ENCODE data around the gene EXOC4. TPM values are rescaled to one million over a fixed set of nuclear protein-coding genes. Genes with fewer than 3 reads are reported as not detected.

Gene EXOC4
- total RNA-seq, 2 experiments from 2014 or later: 51.9 to 90.1 TPM

DNA sequence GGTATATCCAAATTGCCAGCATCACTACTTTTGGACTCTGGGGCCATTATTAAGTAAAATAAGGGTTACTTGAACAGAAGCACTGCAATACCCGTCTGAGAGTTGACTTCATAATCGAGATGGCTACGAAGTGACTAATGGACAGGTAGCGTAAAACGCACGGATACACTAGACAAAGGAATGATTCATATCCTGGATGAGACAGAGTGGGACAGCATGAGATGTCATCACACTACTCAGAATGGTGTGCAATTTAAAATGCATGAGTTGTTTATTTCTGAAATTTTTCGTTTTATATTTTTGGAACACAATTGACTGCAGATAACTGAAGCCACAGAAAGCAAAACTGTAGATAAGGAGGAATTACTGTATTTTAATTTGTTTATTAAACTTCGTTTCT lies 452.7 kb downstream of the EXOC4 start:
- Mint-ChIP-seq H3K9me3 (ENCODE audit: low read depth) (no peaks in the 10 kb centered on the region), H3K27ac (no peak overlapping the region), H3K36me3 (ENCODE audit: low read depth) (no peaks in the 10 kb centered on the region), H3K27me3 (no peaks in the 10 kb centered on the region), H3K4me1 (peaks cover 2% of the 10 kb centered on the region), H3K4me3 (no peak overlapping the region)
- ChIA-PET CTCF (no interaction called here), POLR2A (no interaction called here)
- intact Hi-C loops (cut with DNase I, micrococcal nuclease): no loop called here
- no peak for DNase-seq
- ATAC-seq: peak; percentile 49

GRCh38 chr7:133706016-133706415 lies 453.1 kb downstream of the EXOC4 start:
- no peak overlapping the region for H3K4me3 Mint-ChIP-seq

GRCh38 chr7:133709036-133709880 lies 456.4 kb downstream of the EXOC4 start:
- no peak for ATAC-seq
- no peak overlapping the region for H3K27ac Mint-ChIP-seq
- peaks cover 2% of the 10 kb centered on the region for H3K4me1 Mint-ChIP-seq
- intact Hi-C loops (cut with DNase I, micrococcal nuclease): no loop called here
- ChIA-PET CTCF (no interaction called here), POLR2A (no interaction called here)
- no peaks in the 10 kb centered on the region for H3K27me3 Mint-ChIP-seq
- H3K36me3 Mint-ChIP-seq (ENCODE audit: low read depth): peaks cover 1% of the 10 kb centered on the region
- no peaks in the 10 kb centered on the region for H3K9me3 Mint-ChIP-seq (ENCODE audit: low read depth)
- H3K4me3 Mint-ChIP-seq: no peak overlapping the region
- DNase-seq: no peak

More at GRCh38 chr7:133706016-133706415, 453.1 kb downstream of the EXOC4 start:
- no peak overlapping the region for H3K27ac Mint-ChIP-seq
- ATAC-seq (no peak), DNase-seq (no peak)
- POLR2A ChIA-PET: no interaction called here
- H3K27me3 Mint-ChIP-seq: no peaks in the 10 kb centered on the region
- H3K36me3 Mint-ChIP-seq (ENCODE audit: low read depth): no peaks in the 10 kb centered on the region
- intact Hi-C loops (cut with DNase I, micrococcal nuclease): no loop called here
- H3K4me1 Mint-ChIP-seq: peaks cover 2% of the 10 kb centered on the region
- H3K9me3 Mint-ChIP-seq (ENCODE audit: low read depth): no peaks in the 10 kb centered on the region
- CTCF ChIA-PET: no interaction called here

- H3K4me1 Mint-ChIP-seq: no peaks in the 10 kb centered on the region
- no peak overlapping the region for H3K4me3 Mint-ChIP-seq
- peaks cover 1% of the 10 kb centered on the region for H3K36me3 Mint-ChIP-seq (ENCODE audit: low read depth)
- ATAC-seq (no peak), DNase-seq (no peak)
- ChIA-PET CTCF (no interaction called here), POLR2A (no interaction called here)
- intact Hi-C loops (cut with DNase I, micrococcal nuclease): no loop called here
- H3K27me3 Mint-ChIP-seq: no peaks in the 10 kb centered on the region
- no peak overlapping the region for H3K27ac Mint-ChIP-seq
- no peaks in the 10 kb centered on the region for H3K9me3 Mint-ChIP-seq (ENCODE audit: low read depth)
Measured at GRCh38 chr7:133712544-133712943, 459.7 kb downstream of the EXOC4 start.

- intact Hi-C loops (cut with DNase I, micrococcal nuclease): no loop called here
- Mint-ChIP-seq H3K9me3 (ENCODE audit: low read depth) (no peaks in the 10 kb centered on the region), H3K27me3 (no peaks in the 10 kb centered on the region), H3K4me3 (no peak overlapping the region), H3K27ac (no peak overlapping the region), H3K4me1 (no peaks in the 10 kb centered on the region), H3K36me3 (ENCODE audit: low read depth) (peaks cover 1% of the 10 kb centered on the region)
- CTCF ChIA-PET: interaction anchor here (0.6 kb wide), 2 partner anchors 134 to 311 kb away, joined by 3 read pairs; no protein-coding TSS in a partner anchor
- DNase-seq: no peak
- POLR2A ChIA-PET: no interaction called here
- no peak for ATAC-seq
Measured at GRCh38 chr7:133714654-133715053, 461.8 kb downstream of the EXOC4 start.

DNA sequence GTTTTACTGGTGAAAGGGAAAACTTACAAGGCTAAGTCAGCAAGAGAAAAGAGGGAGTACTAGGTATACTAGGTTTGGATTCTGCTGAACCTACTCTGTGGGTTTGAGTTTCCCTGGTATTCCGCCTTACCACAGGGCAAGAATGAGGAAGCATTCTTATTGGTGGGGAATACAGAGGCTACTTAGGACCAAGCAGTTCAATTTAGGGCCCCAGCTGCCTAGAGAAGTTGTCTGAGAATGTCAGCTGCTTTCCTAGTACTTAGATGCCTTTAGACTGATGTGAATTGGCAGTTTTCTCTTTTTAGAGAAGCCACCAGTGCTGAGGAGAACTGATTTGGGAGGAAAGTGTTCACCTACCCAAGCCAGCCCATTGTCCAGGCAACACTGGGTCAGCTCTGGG lies 465.3 kb downstream of the EXOC4 start:
- DNase-seq (no peak), ATAC-seq (no peak)
- CTCF ChIA-PET: no interaction called here
- H3K27me3 Mint-ChIP-seq: no peaks in the 10 kb centered on the region
- no peak overlapping the region for H3K4me3 Mint-ChIP-seq
- no peaks in the 10 kb centered on the region for H3K36me3 Mint-ChIP-seq (ENCODE audit: low read depth)
- POLR2A ChIA-PET: no interaction called here
- H3K27ac Mint-ChIP-seq: no peak overlapping the region
- intact Hi-C loops (cut with DNase I, micrococcal nuclease): no loop called here
- no peaks in the 10 kb centered on the region for H3K9me3 Mint-ChIP-seq (ENCODE audit: low read depth)
- no peaks in the 10 kb centered on the region for H3K4me1 Mint-ChIP-seq

DNA sequence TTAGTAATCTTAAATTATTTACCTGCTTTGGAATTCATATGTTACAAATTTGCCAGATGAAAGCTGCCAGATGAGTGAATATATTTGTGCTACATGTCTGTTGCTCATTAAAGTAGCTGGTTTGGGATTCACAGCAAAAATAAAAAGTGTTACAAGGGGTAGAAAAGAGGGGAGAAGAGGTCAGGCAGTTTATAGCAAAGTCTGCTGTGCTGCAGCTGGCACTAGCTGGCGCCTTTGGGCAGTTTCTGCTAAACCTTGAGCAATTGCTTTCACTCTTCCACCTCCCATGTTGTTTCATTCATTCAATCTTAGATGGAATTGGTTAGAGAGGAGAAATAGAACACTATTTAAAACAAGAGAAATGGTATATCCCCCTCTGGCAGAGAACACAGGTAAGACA lies 470.2 kb downstream of the EXOC4 start:
- ATAC-seq: no peak

DNA sequence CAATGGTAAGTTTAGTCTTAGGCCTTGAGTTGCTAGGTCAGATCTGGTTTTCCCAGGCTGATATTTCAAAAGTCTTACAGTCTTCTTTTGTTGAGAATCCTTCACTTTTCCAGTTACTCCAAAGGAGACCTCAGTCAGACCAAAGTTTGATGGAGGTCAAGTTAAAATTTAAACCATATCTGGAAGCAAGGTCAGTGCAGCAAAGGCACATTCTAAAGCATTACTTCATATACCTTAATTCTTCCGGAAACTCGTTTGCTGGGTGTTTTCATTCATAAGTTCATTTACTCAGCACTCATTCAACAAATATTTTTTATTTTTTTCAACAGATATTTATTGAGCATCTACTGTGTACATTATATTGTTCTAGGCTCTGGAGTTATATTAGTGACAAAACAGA lies 471.3 kb downstream of the EXOC4 start:
- Mint-ChIP-seq H3K36me3 (ENCODE audit: low read depth) (peaks cover 2% of the 10 kb centered on the region), H3K4me1 (no peaks in the 10 kb centered on the region), H3K27me3 (no peaks in the 10 kb centered on the region), H3K4me3 (no peak overlapping the region), H3K27ac (no peak overlapping the region), H3K9me3 (ENCODE audit: low read depth) (no peaks in the 10 kb centered on the region)
- POLR2A ChIA-PET: no interaction called here
- CTCF ChIA-PET: no interaction called here
- ATAC-seq: no peak
- intact Hi-C loops (cut with DNase I, micrococcal nuclease): no loop called here
- no peak for DNase-seq

More for the DNA sequence above, 470.2 kb downstream of the EXOC4 start:
- Mint-ChIP-seq H3K4me3 (no peak overlapping the region), H3K27ac (no peak overlapping the region), H3K36me3 (ENCODE audit: low read depth) (peaks cover 2% of the 10 kb centered on the region), H3K27me3 (no peaks in the 10 kb centered on the region), H3K9me3 (ENCODE audit: low read depth) (no peaks in the 10 kb centered on the region), H3K4me1 (no peaks in the 10 kb centered on the region)
- ChIA-PET POLR2A (no interaction called here), CTCF (no interaction called here)
- intact Hi-C loops (cut with DNase I, micrococcal nuclease): no loop called here
- no peak for DNase-seq

DNA sequence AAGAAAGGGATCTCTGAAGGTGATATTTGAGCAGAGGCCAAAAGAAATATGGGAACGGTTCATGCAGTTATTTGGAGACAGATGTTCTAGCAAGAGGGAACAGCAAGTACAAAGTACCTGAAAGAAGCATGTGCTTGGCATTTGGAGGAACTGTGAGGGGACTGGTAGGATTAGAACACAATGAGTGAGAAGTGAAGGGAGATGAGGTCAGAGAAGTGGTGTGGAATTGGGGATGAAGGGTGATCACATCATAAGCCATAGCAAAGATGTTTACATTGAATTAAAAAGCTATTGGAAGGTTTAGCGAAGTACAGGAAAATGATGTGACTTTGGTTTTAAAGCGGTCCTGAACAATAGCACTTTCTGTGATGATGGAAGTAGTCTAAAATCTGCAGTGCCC lies 471.8 kb downstream of the EXOC4 start:
- DNase-seq (no peak), ATAC-seq (no peak)
- POLR2A ChIA-PET: no interaction called here
- no peak overlapping the region for H3K4me3 Mint-ChIP-seq
- H3K36me3 Mint-ChIP-seq (ENCODE audit: low read depth): peaks cover 2% of the 10 kb centered on the region
- H3K9me3 Mint-ChIP-seq (ENCODE audit: low read depth): no peaks in the 10 kb centered on the region
- H3K27me3 Mint-ChIP-seq: no peaks in the 10 kb centered on the region
- CTCF ChIA-PET: no interaction called here
- H3K27ac Mint-ChIP-seq: no peak overlapping the region
- H3K4me1 Mint-ChIP-seq: no peaks in the 10 kb centered on the region
- intact Hi-C loops (cut with DNase I, micrococcal nuclease): no loop called here

GRCh38 chr7:133727476-133728214 lies 474.8 kb downstream of the EXOC4 start:
- no peaks in the 10 kb centered on the region for H3K9me3 Mint-ChIP-seq (ENCODE audit: low read depth)
- H3K4me1 Mint-ChIP-seq: no peaks in the 10 kb centered on the region
- no peak overlapping the region for H3K4me3 Mint-ChIP-seq
- peaks cover 6% of the 10 kb centered on the region for H3K36me3 Mint-ChIP-seq (ENCODE audit: low read depth)
- no peak overlapping the region for H3K27ac Mint-ChIP-seq
- no peak for ATAC-seq
- ChIA-PET CTCF (interaction anchor here (0.8 kb wide), 1 partner anchor 28 kb away, joined by 3 read pairs; no protein-coding TSS in a partner anchor), POLR2A (no interaction called here)
- intact Hi-C loops (cut with DNase I, micrococcal nuclease): no loop called here
- H3K27me3 Mint-ChIP-seq: no peaks in the 10 kb centered on the region
- DNase-seq: no peak

- Mint-ChIP-seq H3K4me3 (no peak overlapping the region), H3K9me3 (ENCODE audit: low read depth) (no peaks in the 10 kb centered on the region), H3K27me3 (no peaks in the 10 kb centered on the region), H3K27ac (no peak overlapping the region), H3K36me3 (ENCODE audit: low read depth) (peaks cover 6% of the 10 kb centered on the region), H3K4me1 (no peaks in the 10 kb centered on the region)
- intact Hi-C loops (cut with DNase I, micrococcal nuclease): no loop called here
- ChIA-PET POLR2A (no interaction called here), CTCF (no interaction called here)
- ATAC-seq (no peak), DNase-seq (no peak)
Measured at GRCh38 chr7:133730360-133730759, 477.5 kb downstream of the EXOC4 start.

DNA sequence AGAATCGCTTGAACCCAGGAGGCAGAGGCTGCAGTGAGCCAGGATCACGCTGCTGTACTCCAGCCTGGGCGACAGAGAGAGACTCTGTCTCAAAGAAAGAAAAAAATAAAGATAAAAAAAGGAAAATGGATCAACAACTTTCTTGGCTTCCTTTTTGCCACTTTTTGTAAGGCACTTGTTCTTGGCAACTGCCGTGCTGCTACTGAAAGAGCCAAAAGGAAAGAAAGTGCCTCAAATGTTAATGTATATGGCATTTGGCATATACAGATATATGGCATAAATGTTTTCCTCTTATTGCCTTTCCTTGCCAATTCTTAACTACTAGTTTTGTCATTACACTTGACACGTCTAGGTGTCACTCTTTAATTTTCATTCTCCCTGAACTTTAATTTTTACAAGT lies 480.5 kb downstream of the EXOC4 start:
- Mint-ChIP-seq H3K9me3 (ENCODE audit: low read depth) (no peaks in the 10 kb centered on the region), H3K27me3 (no peaks in the 10 kb centered on the region), H3K4me3 (no peak overlapping the region), H3K4me1 (peaks cover 2% of the 10 kb centered on the region), H3K27ac (no peak overlapping the region), H3K36me3 (ENCODE audit: low read depth) (peaks cover 3% of the 10 kb centered on the region)
- ChIA-PET POLR2A (no interaction called here), CTCF (interaction anchor here (0.5 kb wide), 1 partner anchor 106 kb away, joined by 3 read pairs; no protein-coding TSS in a partner anchor)
- intact Hi-C loops (cut with DNase I, micrococcal nuclease): no loop called here
- DNase-seq (no peak), ATAC-seq (no peak)

All from activated CD4-positive, alpha-beta T cell treated with anti-CD3 and anti-CD28 coated beads for 36 hours (primary cell).